BJ (cell line): ENCODE data around the gene CDC25B. TPM values are rescaled to one million over a fixed set of nuclear protein-coding genes. Genes with fewer than 3 reads are reported as not detected.

Experiments used
- CTCF ChIA-PET: fragments of 350-600 bp; formaldehyde crosslinking; extraction: SDS; loops from one replicate; lab custom pipeline; 2021; ENCODE audit warnings: antibody characterized with exemption, inconsistent platforms; lab: Yijun Ruan, JAX
- POLR2A ChIA-PET: fragments of 300-600 bp; sonication (Branson Sonifier 250); formaldehyde crosslinking; extraction: SDS; loops from one replicate; lab custom pipeline; 2021; ENCODE audit warnings: antibody characterized with exemption; lab: Charles Lee
- DNase-seq: peaks from one replicate; pipeline ENCODE4 v3.0.0-alpha.2; 2011; ENCODE audit warnings: low read depth
- H3K27me3 ChIP-seq: 2 replicates; pipeline ENCODE4 v1.6.0; 2011; ENCODE audit warnings: low read length; ENCODE audit not compliant: control insufficient read depth, insufficient read depth
- H3K36me3 ChIP-seq: 2 replicates; pipeline ENCODE4 v1.5.1; 2011; ENCODE audit warnings: low read length; ENCODE audit not compliant: control insufficient read depth, insufficient read depth
- H3K4me3 ChIP-seq: 2 replicates; pipeline ENCODE4 v1.5.1; 2011; ENCODE audit warnings: low read depth, mild to moderate bottlenecking, control low read depth, low read length
- polyA plus RNA-seq: library from polyadenylated mRNA; depleted of rRNA; stranded (reverse); fragments of >200 nt; gene quantifications from 2 replicates; pipeline ENCODE4 v1.2.3, GENCODE V29; 2011
- TF ChIP-seq, protein P1 (sequence below): IDR thresholded peaks from 2 replicates; pipeline ENCODE4 v1.5.1; 2011; ENCODE audit warnings: low read depth, mild to moderate bottlenecking, control low read depth, inconsistent platforms, low read length, moderate library complexity; ENCODE audit not compliant: insufficient read depth

Gene CDC25B
- polyA plus RNA-seq, 1 experiment, result 68.1 TPM

DNA sequence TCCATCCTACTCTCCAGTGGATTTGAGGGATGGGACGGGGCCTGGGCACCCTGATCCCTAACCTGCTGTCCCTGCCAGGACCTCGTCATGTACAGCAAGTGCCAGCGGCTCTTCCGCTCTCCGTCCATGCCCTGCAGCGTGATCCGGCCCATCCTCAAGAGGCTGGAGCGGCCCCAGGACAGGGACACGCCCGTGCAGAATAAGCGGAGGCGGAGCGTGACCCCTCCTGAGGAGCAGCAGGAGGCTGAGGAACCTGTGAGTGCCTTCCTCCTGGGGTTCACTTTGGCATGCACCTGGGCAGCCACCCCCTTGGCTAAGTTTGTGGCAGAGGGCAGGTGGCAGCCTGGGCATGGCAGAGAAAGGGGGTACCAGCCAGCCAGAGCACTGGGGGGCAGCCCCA, 5.7 kb downstream of the CDC25B start:
- POLR2A ChIA-PET, result no interaction called here
- DNase-seq, result no peak
- H3K27me3 ChIP-seq, result no peaks in the 10 kb centered on the region
- no peak overlapping the region for H3K4me3 ChIP-seq
- TF ChIP-seq, protein P1, sequence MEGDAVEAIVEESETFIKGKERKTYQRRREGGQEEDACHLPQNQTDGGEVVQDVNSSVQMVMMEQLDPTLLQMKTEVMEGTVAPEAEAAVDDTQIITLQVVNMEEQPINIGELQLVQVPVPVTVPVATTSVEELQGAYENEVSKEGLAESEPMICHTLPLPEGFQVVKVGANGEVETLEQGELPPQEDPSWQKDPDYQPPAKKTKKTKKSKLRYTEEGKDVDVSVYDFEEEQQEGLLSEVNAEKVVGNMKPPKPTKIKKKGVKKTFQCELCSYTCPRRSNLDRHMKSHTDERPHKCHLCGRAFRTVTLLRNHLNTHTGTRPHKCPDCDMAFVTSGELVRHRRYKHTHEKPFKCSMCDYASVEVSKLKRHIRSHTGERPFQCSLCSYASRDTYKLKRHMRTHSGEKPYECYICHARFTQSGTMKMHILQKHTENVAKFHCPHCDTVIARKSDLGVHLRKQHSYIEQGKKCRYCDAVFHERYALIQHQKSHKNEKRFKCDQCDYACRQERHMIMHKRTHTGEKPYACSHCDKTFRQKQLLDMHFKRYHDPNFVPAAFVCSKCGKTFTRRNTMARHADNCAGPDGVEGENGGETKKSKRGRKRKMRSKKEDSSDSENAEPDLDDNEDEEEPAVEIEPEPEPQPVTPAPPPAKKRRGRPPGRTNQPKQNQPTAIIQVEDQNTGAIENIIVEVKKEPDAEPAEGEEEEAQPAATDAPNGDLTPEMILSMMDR, result no peak
- CTCF ChIA-PET, result interaction anchor here (1.1 kb wide), 1 partner anchor 15 kb away, joined by 3 read pairs; the partner anchor contains the start of gene CENPB
- H3K36me3 ChIP-seq, result peaks cover 47% of the 10 kb centered on the region

DNA sequence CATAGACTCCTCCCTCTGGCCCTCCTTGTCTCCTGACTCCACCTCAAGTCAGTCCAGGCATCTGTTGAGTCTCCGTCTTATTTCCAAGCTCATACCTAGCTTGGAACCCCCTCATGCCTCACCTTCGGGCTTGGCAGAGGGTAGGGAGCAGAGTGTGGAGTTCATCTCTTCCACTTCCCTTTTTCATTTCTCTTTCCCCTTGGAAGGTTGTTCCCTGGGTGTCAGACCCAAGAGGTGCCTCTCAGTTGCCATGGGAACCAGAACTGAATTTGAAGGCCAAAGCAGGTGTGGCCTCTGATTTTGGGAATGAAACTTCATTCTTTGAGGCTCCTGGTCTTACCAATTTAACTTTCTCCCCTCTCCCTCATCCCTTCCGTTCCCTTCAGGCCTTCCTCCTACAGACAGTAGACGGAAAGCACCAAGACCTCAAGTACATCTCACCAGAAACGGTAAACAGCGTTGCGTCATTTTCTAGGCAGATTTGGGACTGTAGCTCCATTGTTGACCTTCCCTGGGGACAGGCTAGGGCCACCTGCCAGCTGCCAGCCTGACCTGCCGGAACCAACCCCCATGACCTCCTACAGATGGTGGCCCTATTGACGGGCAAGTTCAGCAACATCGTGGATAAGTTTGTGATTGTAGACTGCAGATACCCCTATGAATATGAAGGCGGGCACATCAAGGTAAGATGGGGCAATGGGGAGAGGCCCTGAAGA, 6.6 kb downstream of the CDC25B start:
- Histone ChIP-seq H3K27me3 (no peaks in the 10 kb centered on the region), H3K4me3 (no peak overlapping the region), H3K36me3 (peaks cover 45% of the 10 kb centered on the region)
- no peak for DNase-seq
- TF ChIP-seq, protein P1, result no peak
- POLR2A ChIA-PET, result no interaction called here
- CTCF ChIA-PET, result interaction anchor here (0.6 to 1.6 kb wide), 2 partner anchors 13 to 16 kb away, joined by 3 to 6 read pairs; partner anchors contain the start of gene CENPB

DNA sequence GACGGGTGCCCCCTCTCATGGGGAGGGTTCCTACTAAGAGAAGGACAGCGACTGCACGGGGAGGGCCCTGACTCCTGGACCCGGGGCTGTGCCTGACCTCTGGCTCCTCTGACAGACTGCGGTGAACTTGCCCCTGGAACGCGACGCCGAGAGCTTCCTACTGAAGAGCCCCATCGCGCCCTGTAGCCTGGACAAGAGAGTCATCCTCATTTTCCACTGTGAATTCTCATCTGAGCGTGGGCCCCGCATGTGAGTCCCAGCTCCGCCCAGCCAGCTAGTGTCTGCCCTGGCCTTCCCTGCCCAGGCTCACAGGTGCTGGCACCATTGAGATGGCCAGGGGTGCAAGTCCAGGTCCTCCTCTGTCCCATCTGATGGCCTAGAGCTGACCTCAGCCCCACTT, 7.2 kb downstream of the CDC25B start:
- H3K4me3 ChIP-seq, result no peak overlapping the region
- ChIA-PET POLR2A (no interaction called here), CTCF (interaction anchor here (1.6 kb wide), 1 partner anchor 16 kb away, joined by 6 read pairs; the partner anchor contains the start of gene CENPB)
- DNase-seq, result no peak
- H3K27me3 ChIP-seq, result no peaks in the 10 kb centered on the region
- peaks cover 43% of the 10 kb centered on the region for H3K36me3 ChIP-seq
- TF ChIP-seq, protein P1, result no peak

DNA sequence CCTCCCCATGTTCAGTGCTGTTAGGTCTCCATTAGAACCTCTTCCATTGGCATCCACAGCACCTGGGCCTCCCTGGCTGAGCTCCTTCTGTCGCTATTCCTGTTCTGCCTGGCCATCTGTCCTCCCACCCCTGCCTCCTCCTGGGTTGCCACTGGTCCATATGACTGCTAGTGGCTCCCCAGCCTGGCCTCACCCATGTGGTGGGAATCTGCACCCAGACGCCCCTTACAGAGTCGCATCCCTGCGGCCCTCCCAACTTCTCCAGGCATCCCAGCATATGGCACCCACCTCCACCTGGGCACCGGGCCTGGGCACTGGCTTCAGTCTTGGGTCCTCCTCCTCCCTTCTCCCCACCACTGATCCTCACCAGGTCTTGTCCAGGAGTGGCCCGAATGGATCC, 7.7 kb downstream of the CDC25B start:
- no peak for DNase-seq
- peaks cover 41% of the 10 kb centered on the region for H3K36me3 ChIP-seq
- no peak overlapping the region for H3K4me3 ChIP-seq
- TF ChIP-seq, protein P1, result no peak
- ChIA-PET CTCF (interaction anchor here (1.6 kb wide), 1 partner anchor 17 kb away, joined by 6 read pairs; the partner anchor contains the start of gene CENPB), POLR2A (no interaction called here)
- no peaks in the 10 kb centered on the region for H3K27me3 ChIP-seq

DNA sequence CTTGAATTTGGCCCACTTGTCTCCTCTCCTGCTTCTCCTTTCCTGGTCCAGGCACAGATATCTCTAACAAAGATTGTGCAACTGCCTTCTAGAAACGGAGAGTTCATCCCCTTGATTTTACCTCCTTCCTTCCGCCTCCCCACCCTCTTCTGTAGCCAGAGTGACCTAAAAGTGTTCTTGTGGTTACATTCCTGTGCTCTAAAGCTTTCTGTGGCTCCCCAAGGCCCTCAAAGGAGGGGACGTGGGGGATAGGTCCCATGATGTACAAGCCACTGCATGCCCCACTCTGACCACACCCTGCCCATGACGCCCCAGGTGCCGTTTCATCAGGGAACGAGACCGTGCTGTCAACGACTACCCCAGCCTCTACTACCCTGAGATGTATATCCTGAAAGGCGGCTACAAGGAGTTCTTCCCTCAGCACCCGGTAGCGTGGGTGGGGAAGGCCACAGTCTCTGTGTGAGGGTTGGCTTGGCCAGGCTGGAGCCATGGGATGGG, 8.2 kb downstream of the CDC25B start:
- no peaks in the 10 kb centered on the region for H3K27me3 ChIP-seq
- TF ChIP-seq, protein P1, result no peak
- ChIA-PET CTCF (interaction anchor here (0.7 to 1.6 kb wide), 2 partner anchors 17 to 268 kb away, joined by 3 to 6 read pairs; partner anchors contain the start of gene CENPB), POLR2A (interaction anchor here (0.6 kb wide), 1 partner anchor 8 kb away, joined by 3 read pairs; the partner anchor contains the start of gene CDC25B)
- no peak overlapping the region for H3K4me3 ChIP-seq
- DNase-seq, result no peak
- peaks cover 38% of the 10 kb centered on the region for H3K36me3 ChIP-seq
